WTC11 (cell line): ENCODE measurements around the gene GLOD5. TPM values are rescaled to one million over a fixed set of nuclear protein-coding genes. Genes with fewer than 3 reads are reported as not detected.

Source experiments
- ATAC-seq: fragments of 200-7000 bp; cut with Tn5 transposase; 2 replicates; pipeline ENCODE4 v1.10.0; 2021; ENCODE audit warnings: mild to moderate bottlenecking, moderate library complexity
- CTCF ChIA-PET: fragments of 300-600 bp; sonication (Branson Sonifier 250); formaldehyde crosslinking; loops from one replicate; lab custom pipeline; 2021; ENCODE audit warnings: antibody characterized with exemption; lab: Charles Lee
- POLR2A ChIA-PET: fragments of 350-600 bp; sonication (Branson Sonifier 250); formaldehyde crosslinking; loops from one replicate; lab custom pipeline; 2021; ENCODE audit warnings: antibody characterized with exemption; lab: Charles Lee
- DNase-seq: peaks from one replicate; pipeline ENCODE4 v3.0.0; 2021; ENCODE audit warnings: low spot score
- H3K27ac Mint-ChIP-seq: 2 replicates; pipeline ENCODE4 v1.8.0; 2021; ENCODE audit warnings: mixed read lengths
- H3K27me3 Mint-ChIP-seq: 2 replicates; pipeline ENCODE4 v1.8.0; 2021; ENCODE audit warnings: low read depth, mild to moderate bottlenecking, moderate library complexity, mixed read lengths
- H3K36me3 Mint-ChIP-seq: 2 replicates; pipeline ENCODE4 v1.8.0; 2021; ENCODE audit warnings: mixed read lengths
- H3K4me1 Mint-ChIP-seq: 2 replicates; pipeline ENCODE4 v1.8.0; 2022; ENCODE audit warnings: mixed read lengths
- H3K4me3 Mint-ChIP-seq: 2 replicates; pipeline ENCODE4 v1.8.0; 2021; ENCODE audit warnings: mild to moderate bottlenecking, moderate library complexity, mixed read lengths
- H3K9me3 Mint-ChIP-seq: 2 replicates; pipeline ENCODE4 v1.8.0; 2021; ENCODE audit warnings: mixed read lengths
- FOXJ3 ChIP-seq: sonication (generic); formaldehyde crosslinking; IDR thresholded peaks from 2 replicates; pipeline ENCODE4 v1.9.0; 2021; ENCODE audit warnings: missing genetic modification reagents, mild to moderate bottlenecking, borderline replicate concordance
- FOXP1 ChIP-seq: sonication (generic); formaldehyde crosslinking; IDR thresholded peaks from 2 replicates; pipeline ENCODE4 v1.8.0; 2022; ENCODE audit warnings: missing genetic modification reagents, mild to moderate bottlenecking, moderate library complexity, borderline replicate concordance
- GABPB1 ChIP-seq: sonication (generic); formaldehyde crosslinking; IDR thresholded peaks from 2 replicates; pipeline ENCODE4 v1.8.1; 2023; ENCODE audit warnings: mild to moderate bottlenecking, missing genetic modification reagents
- GRHL2 ChIP-seq: fragments of 250-450 bp; sonication (Bioruptor Pico); IDR thresholded peaks from 2 replicates; pipeline ENCODE4 v1.8.0; 2022; ENCODE audit warnings: mild to moderate bottlenecking, moderate library complexity; ENCODE audit not compliant: insufficient replicate concordance, severe bottlenecking
- JUN ChIP-seq: sonication (generic); formaldehyde crosslinking; IDR thresholded peaks from 2 replicates; pipeline ENCODE4 v1.8.0; 2023; ENCODE audit warnings: mild to moderate bottlenecking, missing genetic modification reagents
- NFYB ChIP-seq: sonication (generic); formaldehyde crosslinking; conservative IDR thresholded peaks from 2 replicates; pipeline ENCODE4 v1.8.0; 2022; ENCODE audit warnings: low read depth, missing genetic modification reagents
- RORB ChIP-seq: fragments of 250-450 bp; sonication (Bioruptor Pico); IDR thresholded peaks from 2 replicates; pipeline ENCODE4 v1.9.0; 2021; ENCODE audit warnings: mild to moderate bottlenecking
- SMAD3 ChIP-seq: sonication (generic); formaldehyde crosslinking; IDR thresholded peaks from 2 replicates; pipeline ENCODE4 v1.8.0; 2022; ENCODE audit warnings: missing genetic modification reagents, mild to moderate bottlenecking, borderline replicate concordance
- TEAD1 ChIP-seq: sonication (generic); formaldehyde crosslinking; IDR thresholded peaks from 2 replicates; pipeline ENCODE4 v1.8.0; 2022; ENCODE audit warnings: mild to moderate bottlenecking, missing genetic modification reagents
- ZNF263 ChIP-seq: sonication (generic); formaldehyde crosslinking; IDR thresholded peaks from 2 replicates; pipeline ENCODE4 v1.8.1; 2022; ENCODE audit warnings: low read depth, mild to moderate bottlenecking, moderate library complexity, missing genetic modification reagents
- ZNF317 ChIP-seq: sonication (generic); formaldehyde crosslinking; IDR thresholded peaks from 2 replicates; pipeline ENCODE4 v1.8.1; 2023; ENCODE audit warnings: low read depth, mild to moderate bottlenecking, moderate library complexity, missing genetic modification reagents, borderline replicate concordance
- total RNA-seq: library from RNA; stranded (reverse); gene quantifications from 3 replicates; pipeline ENCODE4 v1.2.3, GENCODE V29; 2021
- TF ChIP-seq, protein P1 (sequence below): sonication (generic); formaldehyde crosslinking; IDR thresholded peaks from 2 replicates; pipeline ENCODE4 v1.8.0; 2022; ENCODE audit warnings: missing genetic modification reagents
- TF ChIP-seq, protein P2 (sequence below): sonication (generic); formaldehyde crosslinking; IDR thresholded peaks from 2 replicates; pipeline ENCODE4 v1.8.1; 2022; ENCODE audit warnings: low read depth, mild to moderate bottlenecking, moderate library complexity, missing genetic modification reagents, borderline replicate concordance
- TF ChIP-seq, protein P3 (sequence below): sonication (generic); formaldehyde crosslinking; IDR thresholded peaks from 2 replicates; pipeline ENCODE4 v1.8.0; 2022; ENCODE audit warnings: mild to moderate bottlenecking, missing genetic modification reagents
- TF ChIP-seq, protein P4 (sequence below): fragments of 250-450 bp; sonication (Bioruptor Pico); IDR thresholded peaks from 2 replicates; pipeline ENCODE4 v1.9.0; 2021; ENCODE audit warnings: moderate library complexity, mild to moderate bottlenecking, inconsistent platforms, borderline replicate concordance
- TF ChIP-seq, protein P5 (sequence below): sonication (generic); formaldehyde crosslinking; IDR thresholded peaks from 2 replicates; pipeline ENCODE4 v1.8.0; 2022; ENCODE audit warnings: mild to moderate bottlenecking, missing genetic modification reagents
- TF ChIP-seq, protein P6 (sequence below): sonication (generic); formaldehyde crosslinking; IDR thresholded peaks from 2 replicates; pipeline ENCODE4 v1.8.1; 2023; ENCODE audit warnings: mild to moderate bottlenecking, missing genetic modification reagents
- TF ChIP-seq, protein P7 (sequence below): sonication (generic); formaldehyde crosslinking; IDR thresholded peaks from 2 replicates; pipeline ENCODE4 v1.8.1; 2023; ENCODE audit warnings: mild to moderate bottlenecking, missing genetic modification reagents, borderline replicate concordance

Gene GLOD5
- total RNA-seq, 1 experiment from 2014 or later, result not detected

DNA sequence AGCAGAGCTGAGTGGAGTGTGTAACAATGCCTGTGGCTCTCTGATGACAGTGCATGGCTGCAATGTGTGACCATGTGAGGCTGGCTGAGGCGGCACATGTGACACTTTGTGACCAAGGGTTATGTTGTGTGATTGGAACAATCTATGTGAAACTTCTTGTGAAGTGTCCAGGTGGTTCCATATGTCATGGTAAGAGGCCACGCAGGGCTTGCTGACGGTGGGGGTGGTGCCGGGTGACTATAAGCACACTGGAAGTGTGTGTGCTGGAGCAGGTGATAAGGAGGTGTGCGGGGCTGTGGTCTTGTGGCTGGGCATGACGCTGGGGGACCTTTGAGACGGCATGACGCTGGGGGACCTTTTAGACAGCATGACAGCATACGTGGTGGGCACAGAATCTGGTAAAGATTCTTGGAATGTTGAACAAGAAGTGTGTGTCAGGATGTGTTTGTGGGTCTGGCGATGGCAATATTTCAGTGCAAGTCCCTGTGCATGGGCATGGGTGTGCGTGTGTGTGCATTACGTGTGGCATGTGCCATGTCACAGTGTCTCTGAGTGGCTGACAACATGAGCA lies 32.9 kb downstream of the GLOD5 start (continued):
- TF ChIP-seq, protein P1, sequence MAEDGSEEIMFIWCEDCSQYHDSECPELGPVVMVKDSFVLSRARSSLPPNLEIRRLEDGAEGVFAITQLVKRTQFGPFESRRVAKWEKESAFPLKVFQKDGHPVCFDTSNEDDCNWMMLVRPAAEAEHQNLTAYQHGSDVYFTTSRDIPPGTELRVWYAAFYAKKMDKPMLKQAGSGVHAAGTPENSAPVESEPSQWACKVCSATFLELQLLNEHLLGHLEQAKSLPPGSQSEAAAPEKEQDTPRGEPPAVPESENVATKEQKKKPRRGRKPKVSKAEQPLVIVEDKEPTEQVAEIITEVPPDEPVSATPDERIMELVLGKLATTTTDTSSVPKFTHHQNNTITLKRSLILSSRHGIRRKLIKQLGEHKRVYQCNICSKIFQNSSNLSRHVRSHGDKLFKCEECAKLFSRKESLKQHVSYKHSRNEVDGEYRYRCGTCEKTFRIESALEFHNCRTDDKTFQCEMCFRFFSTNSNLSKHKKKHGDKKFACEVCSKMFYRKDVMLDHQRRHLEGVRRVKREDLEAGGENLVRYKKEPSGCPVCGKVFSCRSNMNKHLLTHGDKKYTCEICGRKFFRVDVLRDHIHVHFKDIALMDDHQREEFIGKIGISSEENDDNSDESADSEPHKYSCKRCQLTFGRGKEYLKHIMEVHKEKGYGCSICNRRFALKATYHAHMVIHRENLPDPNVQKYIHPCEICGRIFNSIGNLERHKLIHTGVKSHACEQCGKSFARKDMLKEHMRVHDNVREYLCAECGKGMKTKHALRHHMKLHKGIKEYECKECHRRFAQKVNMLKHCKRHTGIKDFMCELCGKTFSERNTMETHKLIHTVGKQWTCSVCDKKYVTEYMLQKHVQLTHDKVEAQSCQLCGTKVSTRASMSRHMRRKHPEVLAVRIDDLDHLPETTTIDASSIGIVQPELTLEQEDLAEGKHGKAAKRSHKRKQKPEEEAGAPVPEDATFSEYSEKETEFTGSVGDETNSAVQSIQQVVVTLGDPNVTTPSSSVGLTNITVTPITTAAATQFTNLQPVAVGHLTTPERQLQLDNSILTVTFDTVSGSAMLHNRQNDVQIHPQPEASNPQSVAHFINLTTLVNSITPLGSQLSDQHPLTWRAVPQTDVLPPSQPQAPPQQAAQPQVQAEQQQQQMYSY (CRISPR knock-in tag), result no peak
- TF ChIP-seq RORB (no peak), FOXJ3 (CRISPR knock-in tag) (no peak), ZNF317 (CRISPR knock-in tag) (no peak), GABPB1 (CRISPR knock-in tag) (no peak)
- TF ChIP-seq, protein P2, sequence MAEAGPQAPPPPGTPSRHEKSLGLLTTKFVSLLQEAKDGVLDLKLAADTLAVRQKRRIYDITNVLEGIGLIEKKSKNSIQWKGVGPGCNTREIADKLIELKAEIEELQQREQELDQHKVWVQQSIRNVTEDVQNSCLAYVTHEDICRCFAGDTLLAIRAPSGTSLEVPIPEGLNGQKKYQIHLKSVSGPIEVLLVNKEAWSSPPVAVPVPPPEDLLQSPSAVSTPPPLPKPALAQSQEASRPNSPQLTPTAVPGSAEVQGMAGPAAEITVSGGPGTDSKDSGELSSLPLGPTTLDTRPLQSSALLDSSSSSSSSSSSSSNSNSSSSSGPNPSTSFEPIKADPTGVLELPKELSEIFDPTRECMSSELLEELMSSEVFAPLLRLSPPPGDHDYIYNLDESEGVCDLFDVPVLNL (CRISPR knock-in tag), result no peak
- TF ChIP-seq, protein P3, sequence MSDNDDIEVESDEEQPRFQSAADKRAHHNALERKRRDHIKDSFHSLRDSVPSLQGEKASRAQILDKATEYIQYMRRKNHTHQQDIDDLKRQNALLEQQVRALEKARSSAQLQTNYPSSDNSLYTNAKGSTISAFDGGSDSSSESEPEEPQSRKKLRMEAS, result no peak
- TF ChIP-seq, protein P4, sequence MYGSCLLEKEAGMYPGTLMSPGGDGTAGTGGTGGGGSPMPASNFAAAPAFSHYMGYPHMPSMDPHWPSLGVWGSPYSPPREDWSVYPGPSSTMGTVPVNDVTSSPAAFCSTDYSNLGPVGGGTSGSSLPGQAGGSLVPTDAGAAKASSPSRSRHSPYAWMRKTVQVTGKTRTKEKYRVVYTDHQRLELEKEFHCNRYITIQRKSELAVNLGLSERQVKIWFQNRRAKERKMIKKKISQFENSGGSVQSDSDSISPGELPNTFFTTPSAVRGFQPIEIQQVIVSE (CRISPR knock-in tag), result no peak

DNA sequence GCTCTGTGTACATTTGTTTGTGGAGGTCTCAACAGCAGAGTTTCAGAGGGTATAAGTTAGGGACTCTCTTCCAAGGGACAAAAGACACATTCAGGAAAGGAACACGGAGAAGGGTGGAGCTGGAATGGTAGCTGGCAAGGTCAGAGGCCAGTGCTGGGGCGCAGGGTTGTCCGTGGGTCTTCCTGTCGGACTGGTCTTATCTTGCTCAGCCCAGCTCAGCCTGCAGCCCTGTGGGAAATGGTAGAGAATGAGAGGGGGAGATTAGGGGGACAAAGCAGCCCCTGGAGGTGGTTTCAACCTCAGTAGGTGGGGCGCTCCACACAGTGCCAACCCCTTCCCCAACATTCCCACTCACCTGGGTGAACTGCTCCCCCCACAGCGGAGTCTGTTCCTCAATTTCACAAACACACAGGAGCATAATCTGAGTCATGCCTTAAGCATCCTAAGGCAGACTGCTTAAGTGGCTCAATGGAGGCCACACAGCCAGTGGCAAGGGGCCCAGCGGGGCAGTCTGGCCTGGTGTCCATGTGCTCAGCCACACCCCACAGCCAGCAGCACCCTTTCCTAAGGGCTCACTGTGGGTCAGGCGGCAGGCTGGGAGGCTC lies 33.5 kb downstream of the GLOD5 start:
- no peaks in the 10 kb centered on the region for H3K9me3 Mint-ChIP-seq
- no peaks in the 10 kb centered on the region for H3K4me1 Mint-ChIP-seq
- no peak overlapping the region for H3K27ac Mint-ChIP-seq
- H3K36me3 Mint-ChIP-seq, result no peaks in the 10 kb centered on the region
- no peak overlapping the region for H3K4me3 Mint-ChIP-seq
- ATAC-seq (no peak), DNase-seq (no peak)
- H3K27me3 Mint-ChIP-seq, result peaks cover 9% of the 10 kb centered on the region
- CTCF ChIA-PET, result no interaction called here
- POLR2A ChIA-PET, result no interaction called here
- TF ChIP-seq, protein P5, sequence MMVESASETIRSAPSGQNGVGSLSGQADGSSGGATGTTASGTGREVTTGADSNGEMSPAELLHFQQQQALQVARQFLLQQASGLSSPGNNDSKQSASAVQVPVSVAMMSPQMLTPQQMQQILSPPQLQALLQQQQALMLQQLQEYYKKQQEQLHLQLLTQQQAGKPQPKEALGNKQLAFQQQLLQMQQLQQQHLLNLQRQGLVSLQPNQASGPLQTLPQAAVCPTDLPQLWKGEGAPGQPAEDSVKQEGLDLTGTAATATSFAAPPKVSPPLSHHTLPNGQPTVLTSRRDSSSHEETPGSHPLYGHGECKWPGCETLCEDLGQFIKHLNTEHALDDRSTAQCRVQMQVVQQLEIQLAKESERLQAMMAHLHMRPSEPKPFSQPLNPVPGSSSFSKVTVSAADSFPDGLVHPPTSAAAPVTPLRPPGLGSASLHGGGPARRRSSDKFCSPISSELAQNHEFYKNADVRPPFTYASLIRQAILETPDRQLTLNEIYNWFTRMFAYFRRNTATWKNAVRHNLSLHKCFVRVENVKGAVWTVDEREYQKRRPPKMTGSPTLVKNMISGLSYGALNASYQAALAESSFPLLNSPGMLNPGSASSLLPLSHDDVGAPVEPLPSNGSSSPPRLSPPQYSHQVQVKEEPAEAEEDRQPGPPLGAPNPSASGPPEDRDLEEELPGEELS, result no peak
- TF ChIP-seq FOXP1 (CRISPR knock-in tag) (no peak), JUN (CRISPR knock-in tag) (no peak)

DNA sequence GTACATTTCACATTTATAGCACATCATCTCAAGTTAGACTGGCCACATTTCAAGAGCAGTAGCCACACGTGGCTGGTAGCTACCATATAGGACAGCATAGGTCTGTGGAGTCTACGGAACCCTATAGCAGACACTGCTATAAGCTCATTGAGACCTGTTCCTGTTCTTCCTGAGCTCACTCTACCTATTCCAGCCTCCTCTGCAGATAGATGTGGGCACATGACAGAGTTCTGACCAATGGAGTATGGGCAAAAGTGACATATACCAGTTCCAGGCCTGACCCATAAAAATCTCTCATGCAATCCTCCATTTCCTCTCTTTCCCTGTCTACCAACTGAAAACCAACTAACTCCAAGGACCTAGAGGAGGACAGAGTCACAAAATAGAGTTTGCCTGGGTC lies 36.8 kb downstream of the GLOD5 start:
- ChIA-PET POLR2A (interaction anchor here (0.6 kb wide), 1 partner anchor 30 kb away, joined by 3 read pairs; no protein-coding TSS in a partner anchor), CTCF (no interaction called here)
- Mint-ChIP-seq H3K4me3 (no peak overlapping the region), H3K4me1 (peaks cover 6% of the 10 kb centered on the region), H3K27ac (no peak overlapping the region), H3K27me3 (peaks cover 3% of the 10 kb centered on the region), H3K9me3 (no peaks in the 10 kb centered on the region), H3K36me3 (peaks cover 2% of the 10 kb centered on the region; the same call in 1 of the 2 replicates)
- DNase-seq (no peak), ATAC-seq (no peak)
- TF ChIP-seq GRHL2 (CRISPR knock-in tag), result no peak
- TF ChIP-seq TEAD1, result no peak
- TF ChIP-seq, protein P6, sequence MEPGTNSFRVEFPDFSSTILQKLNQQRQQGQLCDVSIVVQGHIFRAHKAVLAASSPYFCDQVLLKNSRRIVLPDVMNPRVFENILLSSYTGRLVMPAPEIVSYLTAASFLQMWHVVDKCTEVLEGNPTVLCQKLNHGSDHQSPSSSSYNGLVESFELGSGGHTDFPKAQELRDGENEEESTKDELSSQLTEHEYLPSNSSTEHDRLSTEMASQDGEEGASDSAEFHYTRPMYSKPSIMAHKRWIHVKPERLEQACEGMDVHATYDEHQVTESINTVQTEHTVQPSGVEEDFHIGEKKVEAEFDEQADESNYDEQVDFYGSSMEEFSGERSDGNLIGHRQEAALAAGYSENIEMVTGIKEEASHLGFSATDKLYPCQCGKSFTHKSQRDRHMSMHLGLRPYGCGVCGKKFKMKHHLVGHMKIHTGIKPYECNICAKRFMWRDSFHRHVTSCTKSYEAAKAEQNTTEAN, result no peak
- TF ChIP-seq, protein P7, sequence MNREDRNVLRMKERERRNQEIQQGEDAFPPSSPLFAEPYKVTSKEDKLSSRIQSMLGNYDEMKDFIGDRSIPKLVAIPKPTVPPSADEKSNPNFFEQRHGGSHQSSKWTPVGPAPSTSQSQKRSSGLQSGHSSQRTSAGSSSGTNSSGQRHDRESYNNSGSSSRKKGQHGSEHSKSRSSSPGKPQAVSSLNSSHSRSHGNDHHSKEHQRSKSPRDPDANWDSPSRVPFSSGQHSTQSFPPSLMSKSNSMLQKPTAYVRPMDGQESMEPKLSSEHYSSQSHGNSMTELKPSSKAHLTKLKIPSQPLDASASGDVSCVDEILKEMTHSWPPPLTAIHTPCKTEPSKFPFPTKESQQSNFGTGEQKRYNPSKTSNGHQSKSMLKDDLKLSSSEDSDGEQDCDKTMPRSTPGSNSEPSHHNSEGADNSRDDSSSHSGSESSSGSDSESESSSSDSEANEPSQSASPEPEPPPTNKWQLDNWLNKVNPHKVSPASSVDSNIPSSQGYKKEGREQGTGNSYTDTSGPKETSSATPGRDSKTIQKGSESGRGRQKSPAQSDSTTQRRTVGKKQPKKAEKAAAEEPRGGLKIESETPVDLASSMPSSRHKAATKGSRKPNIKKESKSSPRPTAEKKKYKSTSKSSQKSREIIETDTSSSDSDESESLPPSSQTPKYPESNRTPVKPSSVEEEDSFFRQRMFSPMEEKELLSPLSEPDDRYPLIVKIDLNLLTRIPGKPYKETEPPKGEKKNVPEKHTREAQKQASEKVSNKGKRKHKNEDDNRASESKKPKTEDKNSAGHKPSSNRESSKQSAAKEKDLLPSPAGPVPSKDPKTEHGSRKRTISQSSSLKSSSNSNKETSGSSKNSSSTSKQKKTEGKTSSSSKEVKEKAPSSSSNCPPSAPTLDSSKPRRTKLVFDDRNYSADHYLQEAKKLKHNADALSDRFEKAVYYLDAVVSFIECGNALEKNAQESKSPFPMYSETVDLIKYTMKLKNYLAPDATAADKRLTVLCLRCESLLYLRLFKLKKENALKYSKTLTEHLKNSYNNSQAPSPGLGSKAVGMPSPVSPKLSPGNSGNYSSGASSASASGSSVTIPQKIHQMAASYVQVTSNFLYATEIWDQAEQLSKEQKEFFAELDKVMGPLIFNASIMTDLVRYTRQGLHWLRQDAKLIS, result no peak
- TF ChIP-seq ZNF263 (CRISPR knock-in tag), result no peak
- no peak for TF ChIP-seq SMAD3 (CRISPR knock-in tag)
- TF ChIP-seq NFYB, result no peak
- TF ChIP-seq, protein P4 (CRISPR knock-in tag), result no peak
